HG02884 (cell line): ENCODE results near the gene VAPB.
A peak's percentile ranks its signal among the peaks of the same experiment; 100 is the strongest.

ENCODE experiments used
- ATAC-seq: cut with Tn5 transposase; IDR thresholded peaks from one replicate; pipeline ENCODE4 v1.9.1; 2021; ENCODE audit warnings: mild to moderate bottlenecking, moderate library complexity; ENCODE audit not compliant: unreplicated experiment

The VAPB gene

DNA sequence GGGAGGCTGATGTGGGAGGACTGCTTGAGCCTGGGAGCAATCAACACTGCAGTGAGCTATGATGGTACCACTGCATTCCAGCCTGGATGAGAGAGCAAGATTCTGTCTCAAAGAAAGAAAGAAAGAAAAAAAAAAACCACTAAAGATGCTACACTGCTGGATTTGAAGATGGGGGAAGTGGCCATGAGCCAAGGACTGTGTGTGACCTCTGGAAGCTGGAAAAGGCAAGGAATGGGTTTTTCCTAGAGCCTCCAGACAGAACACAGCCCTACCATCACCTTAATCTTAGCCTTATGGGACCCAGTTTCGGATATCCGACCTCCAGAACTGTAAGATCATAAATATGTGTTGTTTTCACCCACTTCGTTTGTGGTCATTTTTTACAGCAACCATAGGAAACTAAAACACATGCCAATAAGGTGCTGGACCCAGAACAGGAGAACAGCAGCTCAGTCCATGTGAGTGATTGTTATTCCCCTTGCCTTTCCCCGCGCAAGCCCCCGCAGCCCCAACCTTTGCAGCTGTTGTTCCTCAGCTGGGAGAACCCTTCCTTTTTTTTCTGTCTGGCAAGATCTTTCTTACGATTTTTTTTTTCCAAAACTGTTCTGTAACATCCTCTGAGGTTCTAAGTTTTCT, 11.1 kb upstream of the VAPB start:
- ATAC-seq: no peak

DNA sequence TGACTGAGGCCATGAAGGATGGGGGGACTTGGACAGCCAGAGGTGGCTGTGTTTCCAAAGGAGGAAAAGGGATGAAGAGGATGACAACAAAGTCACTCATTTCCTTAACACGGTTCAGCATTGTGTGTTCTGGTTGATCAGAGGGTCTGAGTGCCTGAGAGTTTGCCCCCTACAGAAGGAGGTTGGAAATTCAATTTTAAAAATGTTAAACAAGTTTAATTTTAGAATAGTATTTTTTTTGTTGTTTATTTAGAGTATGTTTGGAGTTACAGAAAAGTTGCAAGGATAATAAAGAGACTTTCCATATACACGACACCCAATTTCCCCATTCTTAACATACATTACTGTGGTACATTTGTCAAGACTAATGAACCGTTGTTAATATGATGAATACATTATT, 10.3 kb upstream of the VAPB start:
- ATAC-seq: no peak

DNA sequence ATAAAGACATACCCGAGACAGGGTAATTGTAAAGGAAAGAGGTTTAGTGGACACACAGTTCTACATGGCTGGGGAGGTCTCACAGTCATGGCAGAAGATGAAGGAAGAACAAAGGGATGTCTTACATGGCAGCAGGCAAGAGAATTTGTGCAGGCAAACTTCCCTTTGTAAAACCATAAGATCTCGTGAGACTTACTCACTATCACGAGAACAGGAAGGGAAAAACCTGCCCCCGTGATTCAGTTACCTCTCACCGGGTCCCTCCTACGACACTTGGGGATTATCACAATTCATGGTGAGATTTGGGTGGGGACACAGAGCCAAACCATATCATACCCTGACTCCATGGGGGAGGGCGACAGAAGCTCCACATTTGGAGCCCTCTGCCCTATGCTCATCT, 7.4 kb upstream of the VAPB start:
- ATAC-seq: no peak

DNA sequence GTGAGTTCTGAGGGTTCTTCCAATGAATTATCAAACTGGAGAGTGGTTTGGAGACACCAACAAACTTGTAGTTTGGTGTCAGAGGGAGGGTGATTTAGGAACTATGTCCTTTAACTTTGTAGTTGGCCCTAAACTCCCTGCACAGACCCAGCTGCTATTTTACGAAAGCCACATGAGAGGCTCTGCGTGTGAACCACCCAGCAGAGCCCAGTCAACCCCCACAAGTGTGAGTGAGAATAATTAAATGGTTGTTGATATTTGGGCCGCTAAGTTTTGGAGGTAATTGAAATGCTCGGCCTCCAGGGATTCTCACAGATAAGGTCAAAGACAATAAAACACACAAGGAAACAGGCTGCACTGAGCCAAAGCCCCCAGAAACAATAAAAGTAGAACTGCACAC, 6.9 kb upstream of the VAPB start:
- ATAC-seq: no peak

DNA sequence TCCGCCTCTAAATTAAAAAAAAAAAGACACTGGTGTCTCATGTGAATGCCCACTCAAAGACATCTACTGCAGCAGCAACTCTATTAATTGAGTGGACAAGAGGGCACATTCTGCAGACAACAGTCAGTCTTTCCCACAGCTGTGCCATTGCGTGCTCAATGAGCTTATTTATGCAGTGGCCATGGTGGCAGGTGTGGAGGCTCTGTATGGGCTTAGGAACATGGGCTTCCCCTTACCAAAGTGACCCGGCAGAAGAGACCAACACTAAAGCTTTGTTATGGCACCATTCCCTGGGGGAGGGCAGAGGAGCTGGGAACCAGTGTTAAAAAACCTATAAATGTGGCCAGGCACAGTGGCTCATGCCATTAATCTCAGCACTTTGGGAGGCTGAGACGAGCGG, 4.2 kb upstream of the VAPB start:
- no peak for ATAC-seq

DNA sequence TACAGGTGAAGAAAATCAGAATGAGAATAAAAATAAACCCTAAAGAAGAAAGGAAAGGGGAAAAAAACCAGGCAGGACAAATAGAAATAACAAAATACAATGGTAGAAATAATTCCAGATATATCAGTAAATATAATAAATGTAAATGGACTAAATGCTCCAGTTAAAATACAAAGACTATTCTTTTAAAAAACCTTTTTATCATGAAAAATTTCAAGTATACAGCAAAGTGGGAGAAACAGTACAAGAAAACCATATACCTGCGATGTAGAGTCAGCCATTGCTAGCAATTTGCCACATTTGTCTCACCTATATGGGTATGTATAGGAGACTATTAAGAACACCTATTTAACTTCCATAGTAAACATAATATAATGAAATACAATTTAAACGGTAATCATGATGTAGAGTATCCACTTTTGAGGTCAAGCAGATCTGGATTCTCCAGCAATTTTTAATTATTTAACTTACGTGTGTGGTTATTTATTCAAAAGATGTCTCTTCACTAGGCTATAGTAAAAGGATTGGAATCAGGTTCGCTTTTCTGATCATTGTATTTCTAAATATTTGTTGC, 914 bp upstream of the VAPB start:
- no peak for ATAC-seq

DNA sequence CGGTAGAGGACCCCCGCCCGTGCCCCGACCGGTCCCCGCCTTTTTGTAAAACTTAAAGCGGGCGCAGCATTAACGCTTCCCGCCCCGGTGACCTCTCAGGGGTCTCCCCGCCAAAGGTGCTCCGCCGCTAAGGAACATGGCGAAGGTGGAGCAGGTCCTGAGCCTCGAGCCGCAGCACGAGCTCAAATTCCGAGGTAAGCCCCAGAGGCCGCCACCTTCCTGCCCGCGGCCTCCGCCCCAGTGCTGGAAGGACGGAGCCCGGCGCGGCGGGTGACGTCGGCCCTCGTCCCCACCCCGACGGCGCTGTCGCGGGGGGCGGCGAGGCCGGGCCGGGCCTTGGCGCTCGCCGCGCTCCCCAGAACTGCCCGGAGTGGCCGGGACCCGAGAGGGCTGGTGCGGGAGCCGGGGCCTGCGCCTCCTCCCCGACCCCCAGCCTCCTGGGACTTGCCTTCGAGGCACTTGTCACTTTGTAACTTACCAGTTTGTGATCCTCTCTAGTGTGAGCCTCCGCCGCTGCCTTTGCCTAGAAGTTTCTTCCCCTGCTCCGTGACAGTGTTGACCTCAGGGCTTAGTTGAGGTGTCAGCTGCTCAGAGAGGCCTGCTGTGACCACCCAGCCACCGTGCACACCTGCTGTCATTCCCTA, 417 bp downstream of the VAPB start:
- ATAC-seq: peak; percentile 16

DNA sequence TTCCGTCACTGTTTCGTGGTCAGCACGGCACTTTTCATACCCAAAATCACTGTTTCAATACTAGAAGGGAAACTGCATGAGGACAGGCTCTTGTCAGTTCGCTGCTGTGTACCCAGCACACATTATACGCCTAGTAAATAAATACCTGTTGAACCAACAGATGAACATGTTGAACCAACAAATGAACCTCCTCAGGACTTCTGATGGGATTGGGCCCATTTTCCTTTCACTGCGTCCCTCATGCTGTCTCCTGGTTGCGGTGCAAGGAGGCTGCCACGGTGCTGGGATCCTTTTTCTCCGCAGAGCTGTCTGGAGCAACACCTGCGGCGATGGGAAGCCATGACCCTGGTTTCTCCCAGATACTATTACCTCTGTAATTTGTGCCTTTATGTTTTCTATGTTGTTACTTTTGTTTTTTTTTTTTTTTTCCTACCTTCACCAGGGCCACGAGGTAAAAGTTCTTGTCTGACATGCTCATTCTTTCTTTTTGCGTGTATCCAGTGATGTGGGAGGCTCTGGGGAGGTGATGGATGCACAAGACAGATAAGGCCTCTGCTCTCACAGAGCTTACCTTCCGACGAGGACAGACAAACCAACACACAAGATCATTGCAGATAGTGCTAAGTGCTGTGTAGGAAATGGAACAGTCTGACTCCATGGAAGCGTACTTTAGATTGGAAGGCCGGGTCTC, 1.1 kb downstream of the VAPB start:
- ATAC-seq: no peak

DNA sequence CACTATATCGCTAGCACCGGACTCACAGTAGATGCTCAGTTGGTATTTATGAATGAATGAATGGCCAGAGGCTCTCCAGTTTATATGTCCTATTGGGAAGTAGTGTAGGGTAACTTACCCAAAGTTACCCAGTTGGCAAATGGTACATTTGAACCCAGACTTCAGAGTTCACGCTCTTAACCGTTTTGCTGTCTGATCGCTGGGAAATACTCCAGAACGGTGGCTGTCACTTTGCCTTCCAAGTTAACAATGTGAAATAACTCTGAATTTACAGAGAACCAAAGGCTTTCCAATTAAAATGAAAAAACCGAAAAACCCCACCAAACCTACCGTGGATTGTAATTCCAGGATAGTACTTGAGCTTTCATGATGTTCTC, 1.6 kb downstream of the VAPB start:
- no peak for ATAC-seq

DNA sequence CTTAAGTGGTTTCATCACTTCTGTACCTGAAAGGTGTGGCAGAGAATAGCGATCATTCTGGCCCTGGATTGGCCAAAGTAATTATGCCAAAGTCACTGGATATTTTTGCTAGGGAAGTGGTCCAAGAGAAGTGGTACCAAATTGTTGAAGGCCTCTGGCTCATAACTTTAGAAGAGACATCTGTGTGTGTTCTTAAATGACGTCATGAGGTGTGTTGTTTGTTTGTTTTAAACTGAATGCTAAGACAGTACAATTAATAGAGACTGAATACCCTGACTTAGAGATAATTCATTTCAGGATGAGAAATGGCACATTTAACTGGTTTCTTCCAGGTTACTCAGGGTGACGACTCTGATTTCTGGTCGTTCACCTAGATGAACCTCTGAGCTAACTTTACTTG, 3.3 kb downstream of the VAPB start:
- ATAC-seq: no peak

DNA sequence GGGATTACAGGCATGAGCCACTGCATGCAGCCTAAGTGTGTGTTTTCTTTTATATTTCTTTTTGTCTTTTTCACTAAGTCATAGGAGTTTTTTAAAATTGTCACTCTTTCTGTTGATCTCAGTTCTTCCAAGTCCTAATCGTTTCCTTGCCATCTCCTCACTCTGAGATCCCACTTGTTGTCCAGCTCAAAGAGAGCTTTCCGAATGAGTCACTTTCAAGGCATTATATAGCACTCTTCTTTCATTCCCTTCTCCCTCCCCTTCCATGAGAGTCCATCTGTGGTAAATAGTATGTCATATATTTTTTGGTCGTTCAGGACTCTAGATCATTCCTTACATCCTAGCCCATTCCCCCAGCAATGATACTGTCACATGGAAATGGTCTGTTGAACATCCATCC, 4.3 kb downstream of the VAPB start:
- ATAC-seq: no peak

DNA sequence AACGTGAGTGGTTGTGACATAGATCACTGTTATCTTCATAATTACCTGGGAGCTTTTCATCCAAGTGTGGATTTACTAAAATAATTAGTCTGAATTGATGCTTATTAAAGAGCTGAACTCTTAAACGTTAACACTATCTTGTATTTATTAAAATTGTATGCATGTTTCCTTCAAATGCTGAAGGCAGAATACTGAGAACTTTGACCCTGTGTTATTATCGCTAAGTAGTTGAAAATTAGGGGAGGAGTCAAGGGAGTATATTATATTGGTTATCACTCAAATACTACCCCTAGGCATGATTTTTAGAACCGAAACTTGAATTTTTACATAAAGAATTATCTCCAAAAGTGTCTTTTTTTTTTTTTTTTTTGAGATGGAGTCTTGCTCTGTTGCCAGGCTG, 5.8 kb downstream of the VAPB start:
- no peak for ATAC-seq

DNA sequence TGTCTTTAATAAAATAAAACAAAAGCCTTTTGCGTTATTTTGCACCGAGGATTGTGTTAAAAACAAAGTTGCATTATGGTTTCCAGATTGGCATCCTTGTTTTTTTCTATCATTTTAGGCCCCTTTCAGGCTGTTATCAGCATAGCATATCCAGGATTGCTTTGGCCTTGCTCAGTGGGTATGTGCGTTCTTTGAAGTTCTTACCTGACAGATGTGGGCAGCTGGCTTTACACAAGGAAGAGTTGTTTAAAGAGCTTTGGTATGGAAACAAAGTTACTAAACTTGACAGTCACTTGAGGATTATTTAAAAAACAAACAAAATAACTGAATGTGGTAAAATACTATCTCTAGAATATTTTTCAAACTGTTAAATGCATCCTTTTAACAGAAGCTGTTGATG, 6.6 kb downstream of the VAPB start:
- ATAC-seq: no peak

DNA sequence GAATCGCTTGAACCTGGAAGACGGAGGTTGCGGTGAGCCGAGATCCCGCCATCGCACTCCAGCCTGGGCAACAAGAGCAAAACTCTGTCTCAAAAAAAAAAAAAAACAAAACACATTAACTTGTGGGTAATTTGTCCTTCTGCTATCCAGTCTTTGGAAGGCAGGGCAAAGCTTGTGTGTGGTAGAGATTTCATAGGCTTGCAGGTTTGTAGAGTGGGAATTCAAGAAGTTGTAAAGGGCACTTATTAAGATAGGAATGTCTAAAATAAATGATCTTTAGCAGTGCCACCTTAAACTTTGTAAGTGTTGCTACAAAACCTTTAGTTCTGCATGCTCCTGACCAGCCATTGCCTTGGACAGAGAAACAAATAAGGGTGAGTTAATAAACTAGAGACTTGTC, 8.4 kb downstream of the VAPB start:
- no peak for ATAC-seq

DNA sequence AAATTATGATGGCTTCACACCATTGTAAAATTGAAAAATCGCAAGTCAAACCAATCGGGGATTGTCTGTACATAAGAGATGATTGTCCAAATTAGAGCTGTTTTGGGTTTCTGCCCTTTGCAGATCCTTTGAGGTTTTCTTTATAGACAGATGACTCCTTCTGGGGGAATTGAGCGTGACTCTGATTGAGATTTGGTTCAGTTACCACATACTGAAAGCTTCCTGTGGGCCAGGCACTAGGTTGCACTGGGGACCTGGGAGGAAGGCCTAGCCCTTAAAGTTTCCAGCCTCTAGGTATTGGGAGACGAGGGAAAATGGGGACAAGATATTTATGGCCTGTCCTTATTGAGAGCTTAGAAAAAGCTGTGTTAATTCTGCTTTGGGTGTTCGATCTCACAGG, 9.2 kb downstream of the VAPB start:
- ATAC-seq: no peak

DNA sequence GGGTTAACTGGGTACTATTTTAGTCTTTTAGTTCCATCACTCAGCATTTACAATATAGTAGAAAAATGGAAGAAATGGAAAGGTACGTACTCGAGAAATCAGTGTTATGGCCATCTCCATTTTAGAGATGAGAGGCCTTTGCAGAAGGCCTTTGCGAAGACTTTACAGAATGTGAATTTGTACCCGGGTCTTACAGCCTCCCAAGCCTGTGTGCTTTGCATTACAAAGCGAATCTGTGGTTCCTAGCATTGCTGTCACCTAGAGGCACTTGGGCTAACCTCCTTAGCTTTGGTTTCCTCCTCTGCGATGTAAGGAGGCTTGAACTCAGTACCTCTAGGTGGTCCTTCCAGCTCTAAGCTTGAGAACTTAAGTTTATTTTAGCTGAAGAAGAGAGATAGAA, 10.9 kb downstream of the VAPB start:
- no peak for ATAC-seq

DNA sequence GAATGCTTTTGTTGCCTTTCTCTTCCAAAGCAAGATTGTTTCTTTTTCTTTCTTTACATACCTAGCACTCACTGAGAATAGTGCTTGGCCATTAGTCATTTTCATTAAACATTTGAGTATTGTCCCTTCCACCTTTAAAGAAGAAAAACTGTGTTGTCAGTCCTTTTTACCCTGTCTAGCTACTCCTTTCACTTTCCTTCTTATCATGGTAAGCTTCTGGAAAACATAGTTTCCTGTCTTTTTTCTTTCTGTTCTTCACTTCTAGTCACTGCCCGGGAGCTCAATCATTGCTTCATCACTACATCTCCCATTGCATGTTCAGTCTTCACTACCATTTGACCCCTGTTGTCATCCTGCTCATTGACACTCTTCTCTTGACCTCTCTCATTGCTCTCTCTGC, 12.1 kb downstream of the VAPB start:
- no peak for ATAC-seq

DNA sequence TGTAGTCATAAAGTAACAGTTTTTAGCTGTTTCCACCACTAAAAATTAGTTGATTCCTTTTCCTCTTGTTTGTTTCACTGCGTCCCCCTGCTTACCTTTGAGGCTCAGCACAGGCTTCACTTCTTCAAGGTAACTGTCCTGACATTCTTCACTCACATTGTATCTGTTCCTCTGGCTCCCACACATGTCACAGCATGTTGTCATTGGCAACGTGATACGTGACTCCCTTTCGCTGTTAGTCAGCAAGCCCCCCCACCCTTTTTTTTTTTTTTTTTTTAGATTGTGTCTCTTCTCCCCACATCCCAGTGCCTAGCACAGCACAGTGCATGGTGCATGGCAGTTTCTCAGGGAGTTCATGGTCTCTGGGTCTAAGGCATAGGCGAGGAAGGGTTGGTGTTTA, 13.3 kb downstream of the VAPB start:
- ATAC-seq: no peak

DNA sequence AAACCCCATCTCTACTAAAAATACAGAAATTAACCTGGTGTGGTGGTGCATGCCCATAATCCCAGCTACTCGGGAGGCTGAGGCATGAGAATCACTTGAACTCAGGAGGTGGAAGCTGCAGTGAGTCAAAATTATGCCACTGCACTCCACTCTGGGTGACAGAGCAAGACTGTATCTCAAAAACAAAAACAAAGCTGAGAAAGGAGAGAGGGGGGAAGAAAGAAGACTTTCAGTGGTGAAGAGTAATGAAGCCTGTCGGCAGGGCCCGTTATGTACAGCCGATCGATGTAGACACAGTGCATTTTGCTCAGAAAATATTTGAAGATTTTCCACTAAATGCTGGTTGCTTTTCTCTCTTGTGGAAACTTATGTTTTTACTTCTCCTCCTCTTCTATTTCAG, 13.8 kb downstream of the VAPB start:
- ATAC-seq: peak; percentile 64

DNA sequence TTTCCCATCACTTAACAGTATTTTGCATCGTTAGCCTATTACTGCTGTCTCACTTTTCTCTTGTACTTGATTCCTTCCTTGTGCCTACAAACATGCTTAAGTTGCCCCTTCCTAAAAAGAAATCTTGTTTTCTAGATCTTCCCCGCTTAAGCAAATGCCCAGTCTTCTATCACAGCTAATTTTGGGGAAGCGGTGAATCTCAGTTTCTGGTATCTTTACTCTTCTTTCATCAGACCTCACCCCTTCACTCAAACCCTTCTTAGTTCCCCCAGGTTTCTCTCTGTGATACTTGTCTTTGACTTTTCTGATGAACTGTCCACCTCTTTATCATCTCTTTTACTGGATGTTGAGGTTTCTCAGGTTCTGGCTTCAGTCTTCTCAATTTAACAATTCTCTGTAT, 14.2 kb downstream of the VAPB start:
- peak; percentile 23 for ATAC-seq

DNA sequence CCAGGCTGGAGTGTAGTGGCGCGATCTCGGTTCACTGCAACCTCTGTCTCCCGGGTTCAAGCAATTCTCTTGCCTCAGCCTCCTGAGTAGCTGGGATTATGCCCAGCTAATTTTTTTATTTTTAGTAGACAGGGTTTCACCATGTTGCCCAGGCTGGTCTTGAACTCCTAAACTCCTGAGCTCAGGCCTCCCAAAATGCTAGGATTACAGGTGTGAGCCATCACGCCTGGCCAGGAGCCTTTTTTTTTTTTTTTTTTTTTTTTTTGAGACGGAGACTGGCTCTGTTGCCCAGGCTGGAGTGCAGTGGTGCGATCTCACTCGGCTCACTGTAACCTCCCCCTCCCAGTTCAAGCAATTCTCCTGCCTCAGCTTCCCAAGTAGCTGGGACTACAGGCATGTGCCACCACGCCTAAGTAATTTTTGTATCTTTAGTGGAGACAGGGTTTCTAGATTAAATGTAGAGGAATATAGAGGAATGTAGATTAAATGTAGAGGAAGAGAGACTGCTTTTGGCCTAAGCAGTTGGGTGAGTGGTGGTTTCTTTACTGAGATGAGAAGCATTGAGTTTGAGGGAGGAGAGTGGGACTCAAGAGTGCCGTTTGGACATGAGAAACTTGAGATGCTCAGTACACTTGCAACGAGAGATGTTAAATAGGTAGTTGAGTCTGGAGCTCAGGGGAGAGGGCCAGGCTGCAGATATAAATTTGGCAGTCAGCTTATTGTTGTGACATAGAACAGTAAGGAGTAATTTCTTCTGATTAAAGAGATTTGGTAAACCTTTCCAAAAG, 16.7 kb downstream of the VAPB start:
- no peak for ATAC-seq
